CD14-positive monocyte (primary cell): Measurements from ENCODE around the gene RXFP1. TPM values are rescaled to one million over a fixed set of nuclear protein-coding genes. Genes with fewer than 3 reads are reported as not detected.

Source experiments
- DNase-seq, 3 donors: peaks; one replicate each; pipeline ENCODE4 v3.0.0-alpha.2; 2011 to 2022
- H2AFZ ChIP-seq: 2 replicates; pipeline ENCODE4 v1.6.0; 2012; ENCODE audit warnings: mild to moderate bottlenecking, low read depth, low read length, inconsistent platforms; ENCODE audit not compliant: insufficient read depth, poor library complexity, severe bottlenecking
- H3K27ac ChIP-seq, 2 donors: 1 replicate in 1 of 2; 2 replicates in 1 of 2; pipeline ENCODE4 v1.5.1; 2012 to 2013; ENCODE audit warnings: low read length in 2 of 2, control low read depth in 1 of 2, inconsistent platforms in 1 of 2, low read depth in 1 of 2, mild to moderate bottlenecking in 1 of 2
- H3K27me3 ChIP-seq, 2 donors: one replicate each; pipeline versions ENCODE4 v1.6.0 to v1.6.1; 2011 to 2013; ENCODE audit warnings: low read length in 2 of 2; ENCODE audit not compliant: control insufficient read depth in 2 of 2, insufficient read depth in 2 of 2
- H3K36me3 ChIP-seq, 2 donors: replicated peaks in 1 of 2; 1 replicate in 1 of 2; 2 replicates in 1 of 2; pipeline versions ENCODE4 v1.5.1 to v1.6.1; 2012 to 2013; ENCODE audit warnings: low read length in 2 of 2, control low read depth in 1 of 2, inconsistent platforms in 1 of 2, mild to moderate bottlenecking in 1 of 2; ENCODE audit not compliant: insufficient read depth in 2 of 2, control insufficient read depth in 1 of 2
- H3K4me1 ChIP-seq, 2 donors: 1 replicate in 1 of 2; 2 replicates in 1 of 2; pipeline versions ENCODE4 v1.5.1 to v1.6.1; 2012 to 2013; ENCODE audit warnings: low read length in 2 of 2, control low read depth in 1 of 2, inconsistent platforms in 1 of 2, mild to moderate bottlenecking in 1 of 2, moderate library complexity in 1 of 2; ENCODE audit not compliant: insufficient read depth in 2 of 2, control insufficient read depth in 1 of 2
- H3K4me2 ChIP-seq: replicated peaks from 2 replicates; pipeline ENCODE3; 2012; ENCODE audit warnings: low read length, moderate library complexity, mild to moderate bottlenecking; ENCODE audit not compliant: poor library complexity, severe bottlenecking; ENCODE audit errors: extremely low read depth
- H3K4me3 ChIP-seq, 3 experiments: fragments of 200-600 bp in 1 of 3; sonication (generic) in 1 of 3; replicated peaks in 1 of 3; 1 replicate in 2 of 3; 2 replicates in 1 of 3; pipeline ENCODE4 v1.5.1; 2011 to 2013; ENCODE audit warnings: low read length in 3 of 3, mild to moderate bottlenecking in 3 of 3, control low read depth in 2 of 3, low read depth in 2 of 3, inconsistent platforms in 1 of 3, moderate library complexity in 1 of 3
- H3K79me2 ChIP-seq: 2 replicates; pipeline ENCODE4 v1.6.0; 2012; ENCODE audit warnings: mild to moderate bottlenecking, control low read depth, inconsistent platforms, low read length, moderate library complexity; ENCODE audit not compliant: insufficient read depth
- H3K9ac ChIP-seq: 2 replicates; pipeline ENCODE4 v1.6.0; 2017; ENCODE audit warnings: low read length, mild to moderate bottlenecking; ENCODE audit not compliant: insufficient read depth, poor library complexity, severe bottlenecking
- H3K9me3 ChIP-seq, 2 donors: replicated peaks in 1 of 2; 1 replicate in 1 of 2; 2 replicates in 1 of 2; pipeline versions ENCODE4 v1.5.1 to v1.6.1; 2012 to 2013; ENCODE audit warnings: low read length in 2 of 2, control low read depth in 1 of 2; ENCODE audit not compliant: control insufficient read depth in 1 of 2, insufficient read depth in 1 of 2
- H4K20me1 ChIP-seq: 2 replicates; pipeline ENCODE4 v1.6.0; 2012; ENCODE audit warnings: mild to moderate bottlenecking, low read length, control low read depth, moderate library complexity; ENCODE audit not compliant: insufficient read depth
- H3K27ac Mint-ChIP-seq, 7 donors: one replicate each; pipeline ENCODE4 v1.8.0; 2020; ENCODE audit warnings: mild to moderate bottlenecking in 7 of 7, mixed read lengths in 7 of 7, moderate library complexity in 6 of 7, inconsistent platforms in 2 of 7
- H3K27me3 Mint-ChIP-seq, 3 donors: one replicate each; pipeline ENCODE4 v1.8.0; 2021 to 2022; ENCODE audit warnings: low read depth in 3 of 3, mild to moderate bottlenecking in 3 of 3, mixed read lengths in 3 of 3, moderate library complexity in 3 of 3, inconsistent platforms in 1 of 3
- H3K36me3 Mint-ChIP-seq, 2 donors: one replicate each; pipeline ENCODE4 v1.8.0; 2020; ENCODE audit warnings: mixed read lengths in 2 of 2, inconsistent platforms in 1 of 2, mild to moderate bottlenecking in 1 of 2
- H3K4me1 Mint-ChIP-seq: one replicate; pipeline ENCODE4 v1.8.0; 2020; ENCODE audit warnings: mild to moderate bottlenecking, mixed read lengths
- H3K4me3 Mint-ChIP-seq, 2 donors: one replicate each; pipeline ENCODE4 v1.8.0; 2020; ENCODE audit warnings: mild to moderate bottlenecking in 2 of 2, mixed read lengths in 2 of 2, moderate library complexity in 1 of 2
- H3K9me3 Mint-ChIP-seq, 7 donors: one replicate each; pipeline ENCODE4 v1.8.0; 2020 to 2022; ENCODE audit warnings: mixed read lengths in 7 of 7, mild to moderate bottlenecking in 6 of 7, moderate library complexity in 6 of 7, inconsistent platforms in 2 of 7
- WGBS: methylation state at CpG from one replicate; pipeline ENCODE4 v1.1.5; 2013; ENCODE audit warnings: missing lambda C conversion rate; ENCODE audit not compliant: insufficient coverage; 5-methylcytosine and 5-hydroxymethylcytosine counted together
- intact Hi-C, 2 donors: fragments of 100-400 bp; cut with micrococcal nuclease; formaldehyde crosslinking; loops; one replicate each; pipeline versions ENCODE4 v1.15.0 to v1.15.1; 2023
- polyA plus RNA-seq, 3 donors: library from polyadenylated mRNA; depleted of rRNA in 1 of 3; unstranded in 2 of 3; stranded (reverse) in 1 of 3; fragments of 300-500 nt in 2 of 3; fragments of >200 nt in 1 of 3; fragmentation: Illumina TruSeq in 2 of 3; gene quantifications; 1 replicate in 2 of 3; 2 replicates in 1 of 3; pipeline ENCODE4 v1.2.3, GENCODE V29; 2012 to 2021
- TF ChIP-seq, protein P1 (sequence below): fragments of 200-600 bp; IDR thresholded peaks from one replicate; pipeline ENCODE4 v1.8.0; 2022; ENCODE audit warnings: antibody characterized with exemption, mild to moderate bottlenecking

The RXFP1 gene
- polyA plus RNA-seq, 3 donors, result 0.03 to 0.11 TPM; not detected in 1

DNA sequence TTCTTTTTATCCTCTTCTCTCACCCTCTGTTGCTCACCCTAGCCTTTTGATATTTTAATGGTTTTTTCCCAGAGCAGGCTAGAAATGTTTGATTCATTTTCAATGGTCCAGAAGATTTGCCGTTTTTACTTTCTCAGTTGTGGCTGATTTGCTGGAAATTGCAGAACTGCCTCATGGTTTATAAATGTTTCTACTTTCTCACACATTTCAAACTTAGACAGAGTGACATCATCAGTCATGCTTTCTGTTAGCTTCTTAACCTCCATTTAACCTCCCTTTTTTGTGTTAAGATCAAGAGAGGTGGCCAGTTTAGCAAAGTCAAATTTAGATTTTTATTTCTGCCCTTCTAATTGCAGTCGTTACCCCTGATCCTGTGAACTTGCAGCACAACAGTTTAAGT, 8.7 kb downstream of the RXFP1 start:
- Mint-ChIP-seq H3K4me3 (no peak overlapping the region), H3K4me1 (peaks cover 20% of the 10 kb centered on the region), H3K9me3 (peaks cover 0 to 2% (median 0%) of the 10 kb centered on the region in 7 donors), H3K27me3 (peaks cover 0 to 2% (median 0%) of the 10 kb centered on the region in 3 donors), H3K27ac (peak overlapping the region in 3 of 7 donors; percentile 2 to 83 (median 71)), H3K36me3 (no peaks in the 10 kb centered on the region)
- no peaks in the 10 kb centered on the region for H3K36me3 ChIP-seq
- no peak overlapping the region for H3K4me2 ChIP-seq
- H4K20me1 ChIP-seq, result no peaks in the 10 kb centered on the region
- DNase-seq, result no peak
- TF ChIP-seq, protein P1, sequence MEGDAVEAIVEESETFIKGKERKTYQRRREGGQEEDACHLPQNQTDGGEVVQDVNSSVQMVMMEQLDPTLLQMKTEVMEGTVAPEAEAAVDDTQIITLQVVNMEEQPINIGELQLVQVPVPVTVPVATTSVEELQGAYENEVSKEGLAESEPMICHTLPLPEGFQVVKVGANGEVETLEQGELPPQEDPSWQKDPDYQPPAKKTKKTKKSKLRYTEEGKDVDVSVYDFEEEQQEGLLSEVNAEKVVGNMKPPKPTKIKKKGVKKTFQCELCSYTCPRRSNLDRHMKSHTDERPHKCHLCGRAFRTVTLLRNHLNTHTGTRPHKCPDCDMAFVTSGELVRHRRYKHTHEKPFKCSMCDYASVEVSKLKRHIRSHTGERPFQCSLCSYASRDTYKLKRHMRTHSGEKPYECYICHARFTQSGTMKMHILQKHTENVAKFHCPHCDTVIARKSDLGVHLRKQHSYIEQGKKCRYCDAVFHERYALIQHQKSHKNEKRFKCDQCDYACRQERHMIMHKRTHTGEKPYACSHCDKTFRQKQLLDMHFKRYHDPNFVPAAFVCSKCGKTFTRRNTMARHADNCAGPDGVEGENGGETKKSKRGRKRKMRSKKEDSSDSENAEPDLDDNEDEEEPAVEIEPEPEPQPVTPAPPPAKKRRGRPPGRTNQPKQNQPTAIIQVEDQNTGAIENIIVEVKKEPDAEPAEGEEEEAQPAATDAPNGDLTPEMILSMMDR, result no peak
- H3K9ac ChIP-seq, result no peak overlapping the region
- intact Hi-C loops, result no loop called here
- no peak overlapping the region for H3K27ac ChIP-seq
- no peaks in the 10 kb centered on the region for H3K79me2 ChIP-seq
- peaks cover 6 to 12% of the 10 kb centered on the region in 2 donors for H3K4me1 ChIP-seq
- H3K9me3 ChIP-seq, result no peaks in the 10 kb centered on the region
- no CpG with 5 or more reads among the region's 2 CpGs for WGBS
- no peak overlapping the region for H2AFZ ChIP-seq
- no peak overlapping the region for H3K4me3 ChIP-seq
- no peaks in the 10 kb centered on the region for H3K27me3 ChIP-seq

DNA sequence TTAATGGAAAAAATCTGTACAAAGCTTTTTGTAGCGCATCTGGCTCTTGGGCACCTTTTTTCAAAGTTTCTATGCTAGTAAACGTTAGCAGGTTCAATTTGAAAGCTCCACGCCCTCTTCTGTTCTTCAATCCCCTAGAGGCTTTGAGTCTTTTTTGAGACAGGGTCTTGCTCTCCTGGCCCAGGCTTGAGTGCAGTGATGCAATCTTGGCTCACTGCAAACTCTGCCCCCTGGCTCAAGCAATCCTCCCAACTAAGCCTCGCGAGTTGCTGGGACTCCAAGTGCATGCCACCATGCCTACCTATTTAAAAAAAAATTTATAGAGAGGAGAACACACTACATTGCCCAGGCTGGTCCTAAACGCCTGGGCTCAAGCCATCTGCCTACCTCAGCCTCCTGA, 9.2 kb downstream of the RXFP1 start:
- intact Hi-C loops, result no loop called here
- no peak overlapping the region for H3K4me3 ChIP-seq
- TF ChIP-seq, protein P1, result no peak
- peaks cover 24% of the 10 kb centered on the region for H3K4me1 Mint-ChIP-seq
- H3K36me3 ChIP-seq, result no peaks in the 10 kb centered on the region
- peaks cover 0 to 4% (median 1%) of the 10 kb centered on the region in 7 donors for H3K9me3 Mint-ChIP-seq
- H3K27ac ChIP-seq, result no peak overlapping the region
- no peaks in the 10 kb centered on the region for H4K20me1 ChIP-seq
- no peaks in the 10 kb centered on the region for H3K36me3 Mint-ChIP-seq
- H3K9ac ChIP-seq, result no peak overlapping the region
- 98% methylated on average over 4 of the region's 6 CpGs for WGBS
- no peaks in the 10 kb centered on the region for H3K27me3 ChIP-seq
- H3K27ac Mint-ChIP-seq, result peak overlapping the region in 2 of 7 donors; percentile 23 to 49
- H3K4me3 Mint-ChIP-seq, result no peak overlapping the region
- H3K4me2 ChIP-seq, result no peak overlapping the region
- no peak for DNase-seq
- peaks cover 6 to 12% of the 10 kb centered on the region in 2 donors for H3K4me1 ChIP-seq
- no peaks in the 10 kb centered on the region for H3K9me3 ChIP-seq
- H3K79me2 ChIP-seq, result no peaks in the 10 kb centered on the region
- no peak overlapping the region for H2AFZ ChIP-seq
- peaks cover 0 to 2% (median 0%) of the 10 kb centered on the region in 3 donors for H3K27me3 Mint-ChIP-seq
